Measurements from ENCODE around the gene MVB12B.

MVB12B gene

DNA sequence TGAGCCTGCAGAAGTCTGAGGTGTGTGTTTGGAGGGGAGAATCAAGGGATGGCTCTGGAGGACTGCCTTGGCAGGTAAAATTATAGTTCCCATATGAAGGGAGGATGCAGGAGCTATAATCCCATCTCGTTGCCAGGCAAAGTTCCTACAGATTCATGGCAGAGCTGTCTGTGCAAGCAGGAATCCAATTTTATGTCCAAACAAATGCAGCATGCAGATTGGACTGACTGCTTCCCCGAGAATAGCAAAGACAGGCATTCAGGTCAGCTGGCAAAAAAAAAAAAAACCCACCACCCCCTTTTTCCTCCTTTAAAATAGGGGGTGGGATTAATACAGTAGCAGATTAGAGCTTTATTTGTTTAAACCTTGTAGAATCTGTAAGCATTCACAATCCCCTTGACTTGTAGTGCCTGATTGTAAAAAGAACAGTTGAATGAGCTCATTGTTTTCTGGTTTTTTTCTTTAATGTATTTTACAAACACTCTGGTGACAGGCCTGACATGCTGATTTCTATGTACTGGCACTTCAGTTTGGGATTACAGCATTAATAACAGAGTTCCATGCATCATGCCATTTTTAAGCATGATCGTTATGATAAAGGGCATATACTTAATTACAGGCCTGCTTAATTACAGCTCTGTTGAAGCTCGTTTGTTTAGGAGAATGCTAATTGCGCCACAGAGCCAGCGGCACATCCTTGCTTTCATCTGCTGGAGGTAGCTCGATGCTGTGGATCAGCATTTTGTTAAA lies 145.7 kb downstream of the MVB12B start:
- DNase-seq (ENCODE audit: low read depth in 1 of 2, low spot score in 1 of 2), result no peak

DNA sequence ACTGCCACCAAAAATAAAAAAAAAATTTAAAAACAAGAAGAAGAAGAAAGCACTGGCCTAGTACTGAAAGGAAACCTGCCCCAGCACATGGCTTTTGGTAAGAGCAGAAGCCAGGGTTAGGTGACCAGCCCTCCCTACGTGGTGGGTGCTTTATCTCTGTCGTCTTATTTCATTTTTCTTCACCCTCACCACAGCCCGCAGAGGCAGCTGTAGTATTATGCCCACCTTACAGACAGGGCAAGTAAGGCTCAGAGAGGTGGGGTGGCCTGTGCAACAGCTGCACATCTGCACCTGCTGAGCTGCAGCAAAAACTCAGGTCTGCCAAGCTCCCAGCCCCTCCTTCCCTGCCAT lies 146.3 kb downstream of the MVB12B start:
- DNase-seq (ENCODE audit: low read depth in 1 of 2, low spot score in 1 of 2), result no peak
- peak overlapping the region; percentile 93; the same call in 1 of the 2 replicates for H3K27ac ChIP-seq (replicated peaks)
- H3K27me3 ChIP-seq (ENCODE audit: insufficient read depth, poor library complexity, severe bottlenecking), result no peaks in the 10 kb centered on the region
- TF ChIP-seq, protein P1, sequence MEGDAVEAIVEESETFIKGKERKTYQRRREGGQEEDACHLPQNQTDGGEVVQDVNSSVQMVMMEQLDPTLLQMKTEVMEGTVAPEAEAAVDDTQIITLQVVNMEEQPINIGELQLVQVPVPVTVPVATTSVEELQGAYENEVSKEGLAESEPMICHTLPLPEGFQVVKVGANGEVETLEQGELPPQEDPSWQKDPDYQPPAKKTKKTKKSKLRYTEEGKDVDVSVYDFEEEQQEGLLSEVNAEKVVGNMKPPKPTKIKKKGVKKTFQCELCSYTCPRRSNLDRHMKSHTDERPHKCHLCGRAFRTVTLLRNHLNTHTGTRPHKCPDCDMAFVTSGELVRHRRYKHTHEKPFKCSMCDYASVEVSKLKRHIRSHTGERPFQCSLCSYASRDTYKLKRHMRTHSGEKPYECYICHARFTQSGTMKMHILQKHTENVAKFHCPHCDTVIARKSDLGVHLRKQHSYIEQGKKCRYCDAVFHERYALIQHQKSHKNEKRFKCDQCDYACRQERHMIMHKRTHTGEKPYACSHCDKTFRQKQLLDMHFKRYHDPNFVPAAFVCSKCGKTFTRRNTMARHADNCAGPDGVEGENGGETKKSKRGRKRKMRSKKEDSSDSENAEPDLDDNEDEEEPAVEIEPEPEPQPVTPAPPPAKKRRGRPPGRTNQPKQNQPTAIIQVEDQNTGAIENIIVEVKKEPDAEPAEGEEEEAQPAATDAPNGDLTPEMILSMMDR (IDR thresholded peaks at IDR 0.05; ENCODE audit: insufficient read depth, low read length), result no peak
- TF ChIP-seq, protein P2, sequence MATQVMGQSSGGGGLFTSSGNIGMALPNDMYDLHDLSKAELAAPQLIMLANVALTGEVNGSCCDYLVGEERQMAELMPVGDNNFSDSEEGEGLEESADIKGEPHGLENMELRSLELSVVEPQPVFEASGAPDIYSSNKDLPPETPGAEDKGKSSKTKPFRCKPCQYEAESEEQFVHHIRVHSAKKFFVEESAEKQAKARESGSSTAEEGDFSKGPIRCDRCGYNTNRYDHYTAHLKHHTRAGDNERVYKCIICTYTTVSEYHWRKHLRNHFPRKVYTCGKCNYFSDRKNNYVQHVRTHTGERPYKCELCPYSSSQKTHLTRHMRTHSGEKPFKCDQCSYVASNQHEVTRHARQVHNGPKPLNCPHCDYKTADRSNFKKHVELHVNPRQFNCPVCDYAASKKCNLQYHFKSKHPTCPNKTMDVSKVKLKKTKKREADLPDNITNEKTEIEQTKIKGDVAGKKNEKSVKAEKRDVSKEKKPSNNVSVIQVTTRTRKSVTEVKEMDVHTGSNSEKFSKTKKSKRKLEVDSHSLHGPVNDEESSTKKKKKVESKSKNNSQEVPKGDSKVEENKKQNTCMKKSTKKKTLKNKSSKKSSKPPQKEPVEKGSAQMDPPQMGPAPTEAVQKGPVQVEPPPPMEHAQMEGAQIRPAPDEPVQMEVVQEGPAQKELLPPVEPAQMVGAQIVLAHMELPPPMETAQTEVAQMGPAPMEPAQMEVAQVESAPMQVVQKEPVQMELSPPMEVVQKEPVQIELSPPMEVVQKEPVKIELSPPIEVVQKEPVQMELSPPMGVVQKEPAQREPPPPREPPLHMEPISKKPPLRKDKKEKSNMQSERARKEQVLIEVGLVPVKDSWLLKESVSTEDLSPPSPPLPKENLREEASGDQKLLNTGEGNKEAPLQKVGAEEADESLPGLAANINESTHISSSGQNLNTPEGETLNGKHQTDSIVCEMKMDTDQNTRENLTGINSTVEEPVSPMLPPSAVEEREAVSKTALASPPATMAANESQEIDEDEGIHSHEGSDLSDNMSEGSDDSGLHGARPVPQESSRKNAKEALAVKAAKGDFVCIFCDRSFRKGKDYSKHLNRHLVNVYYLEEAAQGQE (IDR thresholded peaks at IDR 0.05; ENCODE audit: insufficient replicate concordance, low read depth), result peak; percentile 63
- TF ChIP-seq POLR2AphosphoS5 (IDR thresholded peaks at IDR 0.05; ENCODE audit: low read depth), result no peak
- no peak for TF ChIP-seq GABPA (IDR thresholded peaks at IDR 0.05; ENCODE audit: low read depth)
- no peak for TF ChIP-seq SPI1 (IDR thresholded peaks at IDR 0.05; ENCODE audit: borderline replicate concordance, low read depth)
- no peak overlapping the region for H3K4me3 ChIP-seq (replicated peaks; ENCODE audit: insufficient read depth, low read length)

More for the DNA sequence above, 145.7 kb downstream of the MVB12B start:
- no peaks in the 10 kb centered on the region for H3K27me3 ChIP-seq (ENCODE audit: insufficient read depth, poor library complexity, severe bottlenecking)
- H3K27ac ChIP-seq (replicated peaks), result peak overlapping the region; percentile 93
- TF ChIP-seq POLR2AphosphoS5 (IDR thresholded peaks at IDR 0.05; ENCODE audit: low read depth) (no peak), SPI1 (IDR thresholded peaks at IDR 0.05; ENCODE audit: borderline replicate concordance, low read depth) (no peak), GABPA (IDR thresholded peaks at IDR 0.05; ENCODE audit: low read depth) (no peak)
- TF ChIP-seq, protein P2 (IDR thresholded peaks at IDR 0.05; ENCODE audit: insufficient replicate concordance, low read depth), result no peak
- TF ChIP-seq, protein P1 (IDR thresholded peaks at IDR 0.05; ENCODE audit: insufficient read depth, low read length), result no peak
- no peak overlapping the region for H3K4me3 ChIP-seq (replicated peaks; ENCODE audit: insufficient read depth, low read length)

DNA sequence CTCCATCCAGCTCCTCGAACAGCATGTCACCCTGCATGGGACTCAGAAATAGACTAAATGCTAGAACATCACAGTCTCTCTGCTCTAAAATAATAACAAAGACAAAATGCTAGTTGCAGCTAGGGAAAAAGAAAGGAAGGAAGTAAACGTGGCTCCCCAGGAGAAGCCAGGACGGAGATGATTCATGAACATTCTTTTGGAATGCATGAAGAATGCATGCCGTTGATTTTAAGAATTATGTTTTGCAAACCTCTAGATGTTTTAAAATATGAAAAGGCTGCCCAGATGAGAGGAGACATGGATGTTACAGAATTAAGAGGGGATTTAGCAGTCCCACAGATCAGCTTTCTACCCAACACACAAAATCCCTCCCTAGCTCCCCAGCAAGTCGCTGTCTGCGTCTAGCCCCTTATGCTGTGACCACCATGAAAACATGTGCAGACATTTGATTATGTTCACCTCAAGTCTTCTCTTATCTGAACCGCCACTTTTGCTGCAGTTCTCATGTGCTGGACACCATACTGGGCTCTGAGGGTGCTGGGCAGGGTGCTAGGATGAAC lies 147.7 kb downstream of the MVB12B start:
- TF ChIP-seq SPI1 (IDR thresholded peaks at IDR 0.05; ENCODE audit: borderline replicate concordance, low read depth) (no peak), GABPA (IDR thresholded peaks at IDR 0.05; ENCODE audit: low read depth) (no peak), POLR2AphosphoS5 (IDR thresholded peaks at IDR 0.05; ENCODE audit: low read depth) (no peak)
- TF ChIP-seq, protein P2 (IDR thresholded peaks at IDR 0.05; ENCODE audit: insufficient replicate concordance, low read depth), result no peak
- TF ChIP-seq, protein P1 (IDR thresholded peaks at IDR 0.05; ENCODE audit: insufficient read depth, low read length), result no peak
- H3K4me3 ChIP-seq (replicated peaks; ENCODE audit: insufficient read depth, low read length), result no peak overlapping the region
- no peaks in the 10 kb centered on the region for H3K27me3 ChIP-seq (ENCODE audit: insufficient read depth, poor library complexity, severe bottlenecking)
- H3K27ac ChIP-seq (replicated peaks), result no peak overlapping the region
- no peak for DNase-seq (ENCODE audit: low read depth in 1 of 2, low spot score in 1 of 2)
